Stimulated activated CD4-positive, alpha-beta T cell treated with anti-CD3 and anti-CD28 coated beads, Interleukin-15, amount 100 ng/mL, for 48 hours (primary cell): ENCODE measurements around the gene FER.
"Not testable (repeated sequence)": the region's sequence is repeated elsewhere in the genome, so short reads cannot be mapped to it uniquely, and the experiment has no call there.

Experiments used
- DNase-seq, 2 donors: peaks; one replicate each; pipeline ENCODE4 v3.0.0-alpha.2; 2020; ENCODE audit warnings: low read depth in 2 of 2

Gene FER

GRCh38 chr5:108881133-108881532 is 133.4 kb downstream of the FER start:
- DNase-seq: no peak

GRCh38 chr5:108884736-108885135 is 137.0 kb downstream of the FER start:
- no peak for DNase-seq

- no peak for DNase-seq
Observed at GRCh38 chr5:108898257-108898656, 150.6 kb downstream of the FER start.

GRCh38 chr5:108898707-108899106 is 151.0 kb downstream of the FER start:
- no peak for DNase-seq

GRCh38 chr5:108899244-108899643 is 151.5 kb downstream of the FER start:
- not testable (repeated sequence) for DNase-seq

GRCh38 chr5:108900668-108901067 is 153.0 kb downstream of the FER start:
- no peak for DNase-seq

GRCh38 chr5:108905805-108906204 is 158.1 kb downstream of the FER start:
- DNase-seq: no peak

GRCh38 chr5:108910627-108911026 is 162.9 kb downstream of the FER start:
- no peak for DNase-seq

- no peak for DNase-seq
Observed at GRCh38 chr5:108911055-108911454, 163.4 kb downstream of the FER start.

- no peak for DNase-seq
Observed at GRCh38 chr5:108917596-108917995, 169.9 kb downstream of the FER start.

- DNase-seq: no peak
Observed at GRCh38 chr5:108919591-108920326, 172.1 kb downstream of the FER start.

GRCh38 chr5:108924457-108924961 is 176.8 kb downstream of the FER start:
- DNase-seq: no peak

GRCh38 chr5:108925073-108925472 is 177.4 kb downstream of the FER start:
- no peak for DNase-seq

- no peak for DNase-seq
Observed at GRCh38 chr5:108930107-108930506, 182.4 kb downstream of the FER start.

- DNase-seq: no peak
Observed at GRCh38 chr5:108935611-108936010, 187.9 kb downstream of the FER start.

- no peak for DNase-seq
Observed at GRCh38 chr5:108937221-108937620, 189.5 kb downstream of the FER start.

GRCh38 chr5:108940506-108940905 is 192.8 kb downstream of the FER start:
- no peak for DNase-seq

- no peak for DNase-seq
Observed at GRCh38 chr5:108941746-108942145, 194.0 kb downstream of the FER start.

- DNase-seq: no peak
Observed at GRCh38 chr5:108942701-108943100, 195.0 kb downstream of the FER start.

- DNase-seq: no peak
Observed at GRCh38 chr5:108945094-108945493, 197.4 kb downstream of the FER start.

- no peak for DNase-seq
Observed at GRCh38 chr5:108946008-108946407, 198.3 kb downstream of the FER start.

GRCh38 chr5:108947164-108947563 is 199.5 kb downstream of the FER start:
- no peak for DNase-seq

- DNase-seq: no peak
Observed at GRCh38 chr5:108950276-108950675, 202.6 kb downstream of the FER start.

GRCh38 chr5:108953940-108954339 is 206.2 kb downstream of the FER start:
- DNase-seq: no peak
